ENCODE measurements around the gene PSME3IP1.
"Not testable (repeated sequence)": the region's sequence is repeated elsewhere in the genome, so short reads cannot be mapped to it uniquely, and the experiment has no call there.

The PSME3IP1 gene

DNA sequence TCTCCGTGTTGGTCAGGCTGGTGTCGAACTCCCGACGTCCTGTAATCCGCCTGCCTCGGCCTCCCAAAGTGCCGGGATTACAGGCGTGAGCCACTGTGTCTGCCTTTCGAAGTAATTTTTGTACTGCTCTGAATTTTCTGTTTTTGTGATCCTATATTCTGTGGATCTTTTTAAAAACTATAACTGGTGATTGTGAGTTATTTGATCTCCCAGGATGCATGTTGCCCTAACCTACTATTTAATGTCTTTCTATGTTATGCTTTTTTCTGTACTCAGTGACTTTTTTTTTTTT, 2.8 kb upstream of the PSME3IP1 start:
- H3K27me3 ChIP-seq (ENCODE audit: insufficient read depth, insufficient read length) = no peaks in the 10 kb centered on the region
- no peak overlapping the region for H3K4me3 ChIP-seq (ENCODE audit: insufficient read length, low read depth)
- DNase-seq (ENCODE audit: low read depth, low spot score) = no peak
- no peaks in the 10 kb centered on the region for H3K9me3 ChIP-seq (ENCODE audit: insufficient read depth, low read length)
- no peak for TF ChIP-seq ZNF274 (IDR thresholded peaks at IDR 0.05; ENCODE audit: low read depth, low read length)
- H3K9ac ChIP-seq (ENCODE audit: insufficient read length, low read depth) = no peak overlapping the region
- no peaks in the 10 kb centered on the region for H3K4me1 ChIP-seq (ENCODE audit: insufficient read depth, insufficient read length)
- peaks cover 3% of the 10 kb centered on the region for H3K36me3 ChIP-seq (ENCODE audit: insufficient read depth, insufficient read length, low read length)

DNA sequence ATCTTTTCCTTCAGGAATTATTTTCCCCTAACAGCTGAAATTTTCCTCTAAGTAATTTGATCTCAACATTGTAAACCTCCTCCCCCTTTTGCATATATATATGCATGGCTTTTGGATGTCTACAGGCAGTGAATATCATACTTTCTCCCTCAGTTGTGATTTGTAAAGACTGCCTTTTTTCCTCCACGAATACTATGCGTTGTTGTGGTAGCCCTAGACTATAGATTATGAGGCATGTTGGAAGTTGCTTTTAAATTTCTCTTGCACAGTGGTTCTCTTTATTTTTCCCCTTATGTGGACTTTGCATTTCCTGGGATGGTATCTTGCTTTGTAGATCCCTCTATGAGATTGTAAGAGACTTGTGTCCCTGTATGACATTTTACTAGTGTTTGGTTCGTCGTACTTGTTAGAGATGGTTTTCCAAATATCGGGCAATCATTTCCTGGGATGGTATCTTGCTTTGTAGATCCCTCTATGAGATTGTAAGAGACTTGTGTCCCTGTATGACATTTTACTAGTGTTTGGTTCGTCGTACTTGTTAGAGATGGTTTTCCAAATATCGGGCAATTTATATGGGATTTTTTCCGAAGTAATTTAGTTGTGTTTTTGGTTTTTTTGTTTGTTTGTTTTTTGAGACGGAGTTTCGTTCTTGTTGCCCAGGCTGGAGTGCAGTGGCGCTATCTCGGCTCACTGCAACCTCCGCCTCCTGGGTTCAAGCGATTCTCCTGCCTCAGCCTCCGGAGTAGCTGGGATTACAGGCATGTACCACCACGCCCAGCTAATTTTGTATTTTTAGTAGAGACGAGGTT, 2.3 kb upstream of the PSME3IP1 start:
- not testable (repeated sequence) for H3K27me3 ChIP-seq (ENCODE audit: insufficient read depth, insufficient read length); DNase-seq (ENCODE audit: low read depth, low spot score); H3K4me1 ChIP-seq (ENCODE audit: insufficient read depth, insufficient read length); H3K9me3 ChIP-seq (ENCODE audit: insufficient read depth, low read length); H3K36me3 ChIP-seq (ENCODE audit: insufficient read depth, insufficient read length, low read length)
- H3K9ac ChIP-seq (ENCODE audit: insufficient read length, low read depth) = peak overlapping the region; percentile 92
- peak overlapping the region; percentile 62 for H3K4me3 ChIP-seq (ENCODE audit: insufficient read length, low read depth)

DNA sequence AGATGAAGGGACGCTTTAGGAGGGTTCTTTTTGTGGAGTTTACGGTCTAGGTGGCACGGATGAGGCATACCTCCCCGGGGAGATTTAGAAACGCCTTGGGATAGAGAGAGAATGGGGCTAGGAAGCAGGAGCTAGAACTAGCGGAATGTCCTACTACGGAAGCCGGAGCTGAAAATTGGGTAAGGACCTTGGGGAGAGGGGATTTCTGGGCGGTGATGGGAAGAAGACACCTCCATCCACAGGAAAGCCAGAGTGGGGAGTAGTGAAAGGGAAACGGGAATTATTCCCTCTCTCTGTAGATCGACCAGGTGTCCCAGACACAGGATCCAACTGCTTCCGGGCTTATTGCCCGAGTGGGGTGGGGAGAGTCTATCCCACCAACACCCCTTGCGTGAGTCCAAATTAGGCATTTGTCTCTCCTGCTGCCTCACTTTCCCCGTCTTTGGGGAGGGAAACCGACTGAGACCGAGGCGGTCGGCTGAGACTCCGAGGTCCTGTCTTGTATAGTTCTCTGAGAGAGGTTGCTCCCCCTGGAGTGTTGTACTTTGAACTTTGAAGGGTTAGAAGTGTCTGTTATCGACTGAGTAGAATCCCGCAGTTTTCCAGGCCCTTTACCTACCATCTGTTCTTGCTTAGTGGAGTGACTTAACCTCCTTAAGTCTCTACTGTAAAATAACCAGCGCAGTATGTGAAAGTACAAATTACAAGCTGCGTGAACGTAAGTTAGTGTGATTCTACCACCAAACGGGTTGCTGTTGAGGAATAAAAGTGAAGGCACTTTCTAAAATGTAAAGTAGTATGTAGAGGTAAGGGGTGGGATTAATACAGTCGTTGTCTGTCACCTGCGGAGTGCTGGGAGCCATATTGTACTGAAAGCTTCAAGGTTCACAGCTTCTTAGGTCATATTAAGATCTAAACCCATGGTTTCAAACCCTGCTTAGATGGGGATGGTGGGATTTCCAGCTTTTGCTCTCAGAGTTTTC, 1.3 kb upstream of the PSME3IP1 start:
- peak overlapping the region; percentile 62 for H3K4me3 ChIP-seq (ENCODE audit: insufficient read length, low read depth)
- H3K9ac ChIP-seq (ENCODE audit: insufficient read length, low read depth) = peak overlapping the region; percentile 92
- no peak for TF ChIP-seq ZNF274 (IDR thresholded peaks at IDR 0.05; ENCODE audit: low read depth, low read length)
- no peak for TF ChIP-seq YY1 (IDR thresholded peaks at IDR 0.05; ENCODE audit: insufficient read depth, insufficient read length)
- no peak for TF ChIP-seq SUZ12 (IDR thresholded peaks at IDR 0.05; ENCODE audit: extremely low read depth, insufficient read depth, insufficient read length)
- no peaks in the 10 kb centered on the region for H3K9me3 ChIP-seq (ENCODE audit: insufficient read depth, low read length)
- H3K27me3 ChIP-seq (ENCODE audit: insufficient read depth, insufficient read length) = no peaks in the 10 kb centered on the region
- peaks cover 3% of the 10 kb centered on the region for H3K36me3 ChIP-seq (ENCODE audit: insufficient read depth, insufficient read length, low read length)
- no peaks in the 10 kb centered on the region for H3K4me1 ChIP-seq (ENCODE audit: insufficient read depth, insufficient read length)
- peak; percentile 6 for DNase-seq (ENCODE audit: low read depth, low spot score)

DNA sequence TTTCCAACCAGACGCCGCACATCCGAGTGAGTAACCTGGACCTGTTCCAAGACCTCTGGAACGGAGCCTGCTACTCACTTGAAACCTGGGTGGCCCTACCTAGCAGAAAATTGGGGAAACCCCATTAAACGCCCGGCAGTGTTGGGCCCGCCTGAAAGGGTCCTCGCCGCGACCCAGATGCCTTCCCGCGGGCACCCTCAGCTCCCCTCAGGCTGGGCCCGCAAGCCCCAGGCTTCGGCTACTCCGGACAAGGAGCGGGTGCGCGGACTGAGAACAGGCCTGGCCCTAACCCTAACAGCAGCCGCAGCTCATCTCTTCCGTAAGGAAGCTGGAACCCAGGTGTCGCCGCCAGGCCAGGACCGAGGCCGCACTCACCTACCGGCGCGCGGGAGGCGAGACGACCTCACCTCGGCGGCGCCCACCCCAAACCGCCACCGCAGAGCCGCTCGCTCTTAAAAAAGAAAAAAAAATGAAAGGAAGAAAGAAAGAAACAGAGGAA, 344 bp downstream of the PSME3IP1 start:
- H3K36me3 ChIP-seq (ENCODE audit: insufficient read depth, insufficient read length, low read length) = peaks cover 3% of the 10 kb centered on the region
- peak overlapping the region; percentile 94 for H3K4me3 ChIP-seq (ENCODE audit: insufficient read length, low read depth)
- DNase-seq (ENCODE audit: low read depth, low spot score) = peak; percentile 8
- H3K27me3 ChIP-seq (ENCODE audit: insufficient read depth, insufficient read length) = no peaks in the 10 kb centered on the region
- TF ChIP-seq SUZ12 (IDR thresholded peaks at IDR 0.05; ENCODE audit: extremely low read depth, insufficient read depth, insufficient read length) (no peak), ZNF274 (IDR thresholded peaks at IDR 0.05; ENCODE audit: low read depth, low read length) (no peak), YY1 (IDR thresholded peaks at IDR 0.05; ENCODE audit: insufficient read depth, insufficient read length) (no peak)
- no peaks in the 10 kb centered on the region for H3K9me3 ChIP-seq (ENCODE audit: insufficient read depth, low read length)
- H3K9ac ChIP-seq (ENCODE audit: insufficient read length, low read depth) = peak overlapping the region; percentile 99
- H3K4me1 ChIP-seq (ENCODE audit: insufficient read depth, insufficient read length) = no peaks in the 10 kb centered on the region

DNA sequence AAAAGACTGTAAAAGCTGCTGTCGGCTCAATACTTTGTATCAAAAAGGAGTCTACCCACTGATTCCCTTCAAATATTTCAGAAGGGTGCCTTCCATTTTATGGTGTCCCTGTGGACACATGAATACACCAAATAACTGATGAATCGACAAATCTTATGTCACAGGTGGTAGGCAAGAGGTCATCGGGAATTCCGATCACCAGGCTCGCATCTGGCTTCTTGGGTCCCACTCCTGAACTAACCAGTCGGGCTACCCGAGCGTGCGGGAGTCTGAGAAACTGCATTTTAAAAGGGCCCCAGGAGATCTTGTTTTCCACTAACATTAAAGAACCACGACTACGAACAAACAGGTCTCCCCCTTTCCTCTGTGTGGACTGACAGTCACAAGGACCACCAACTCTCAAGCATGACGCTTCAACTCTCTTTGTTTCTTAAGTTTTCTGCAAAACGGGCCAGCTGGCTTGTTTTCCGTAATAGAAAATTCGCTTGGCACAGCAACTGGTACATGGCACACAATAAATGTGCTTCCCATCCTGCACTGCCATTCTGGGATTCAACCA, 873 bp downstream of the PSME3IP1 start:
- DNase-seq (ENCODE audit: low read depth, low spot score) = no peak
- Histone ChIP-seq H3K9me3 (ENCODE audit: insufficient read depth, low read length) (no peaks in the 10 kb centered on the region), H3K36me3 (ENCODE audit: insufficient read depth, insufficient read length, low read length) (peaks cover 3% of the 10 kb centered on the region), H3K4me1 (ENCODE audit: insufficient read depth, insufficient read length) (no peaks in the 10 kb centered on the region), H3K9ac (ENCODE audit: insufficient read length, low read depth) (peak overlapping the region; percentile 99), H3K4me3 (ENCODE audit: insufficient read length, low read depth) (peak overlapping the region; percentile 94), H3K27me3 (ENCODE audit: insufficient read depth, insufficient read length) (no peaks in the 10 kb centered on the region)
- TF ChIP-seq YY1 (IDR thresholded peaks at IDR 0.05; ENCODE audit: insufficient read depth, insufficient read length) = no peak
- TF ChIP-seq ZNF274 (IDR thresholded peaks at IDR 0.05; ENCODE audit: low read depth, low read length) = no peak
- TF ChIP-seq SUZ12 (IDR thresholded peaks at IDR 0.05; ENCODE audit: extremely low read depth, insufficient read depth, insufficient read length) = no peak

DNA sequence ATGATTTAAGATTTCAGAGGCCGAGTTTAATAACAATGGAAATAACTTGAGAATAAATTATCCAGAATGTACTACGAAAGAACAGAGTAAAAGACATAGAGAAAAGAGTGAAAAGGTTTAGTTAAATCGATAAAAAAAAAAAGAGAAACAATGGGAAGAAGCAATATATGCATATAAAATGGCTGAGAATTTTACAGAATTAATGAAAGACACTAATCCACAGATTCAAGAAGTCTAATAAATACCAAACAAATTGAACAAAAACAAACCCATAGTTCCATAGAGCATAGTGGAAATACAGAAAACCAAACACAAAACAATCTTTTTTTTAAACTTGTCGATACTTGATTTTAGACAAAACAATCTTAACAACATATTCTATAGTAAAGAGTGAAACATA, 1.7 kb downstream of the PSME3IP1 start:
- no peak for DNase-seq (ENCODE audit: low read depth, low spot score)
- TF ChIP-seq SUZ12 (IDR thresholded peaks at IDR 0.05; ENCODE audit: extremely low read depth, insufficient read depth, insufficient read length) (no peak), YY1 (IDR thresholded peaks at IDR 0.05; ENCODE audit: insufficient read depth, insufficient read length) (no peak), ZNF274 (IDR thresholded peaks at IDR 0.05; ENCODE audit: low read depth, low read length) (no peak)
- H3K9me3 ChIP-seq (ENCODE audit: insufficient read depth, low read length) = no peaks in the 10 kb centered on the region
- no peaks in the 10 kb centered on the region for H3K27me3 ChIP-seq (ENCODE audit: insufficient read depth, insufficient read length)
- no peak overlapping the region for H3K4me3 ChIP-seq (ENCODE audit: insufficient read length, low read depth)
- no peaks in the 10 kb centered on the region for H3K4me1 ChIP-seq (ENCODE audit: insufficient read depth, insufficient read length)
- no peaks in the 10 kb centered on the region for H3K36me3 ChIP-seq (ENCODE audit: insufficient read depth, insufficient read length, low read length)
- H3K9ac ChIP-seq (ENCODE audit: insufficient read length, low read depth) = no peak overlapping the region

DNA sequence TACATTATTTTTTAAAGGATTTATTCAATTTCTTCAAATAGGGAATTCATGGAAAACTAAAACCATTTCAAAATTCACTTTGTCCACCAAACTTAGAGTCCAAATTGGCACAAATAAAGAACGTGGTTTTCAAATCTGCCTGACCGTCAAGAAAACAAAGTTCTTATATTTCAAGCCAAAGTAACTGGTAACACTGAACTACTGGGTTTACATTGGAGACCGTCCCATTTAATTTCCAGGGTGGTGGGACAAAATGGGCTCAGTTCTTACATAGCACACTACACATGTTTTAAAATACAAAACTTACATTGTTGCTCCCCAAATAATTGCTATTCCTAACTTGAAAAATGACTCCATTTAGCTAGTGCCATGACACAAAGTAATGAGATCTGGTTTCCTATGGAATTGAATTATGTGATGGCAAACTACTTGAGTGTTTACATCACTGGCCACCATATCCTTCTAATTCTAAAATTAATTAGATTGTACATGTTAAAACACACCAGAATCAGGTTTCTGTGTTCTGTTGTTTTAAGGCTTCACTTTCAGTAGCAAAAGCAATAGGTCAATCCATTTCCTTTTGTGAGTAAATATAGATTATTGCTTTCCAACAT, 6.5 kb downstream of the PSME3IP1 start:
- Histone ChIP-seq H3K4me1 (ENCODE audit: insufficient read depth, insufficient read length) (no peaks in the 10 kb centered on the region), H3K9me3 (ENCODE audit: insufficient read depth, low read length) (no peaks in the 10 kb centered on the region), H3K27me3 (ENCODE audit: insufficient read depth, insufficient read length) (no peaks in the 10 kb centered on the region), H3K9ac (ENCODE audit: insufficient read length, low read depth) (no peak overlapping the region), H3K36me3 (ENCODE audit: insufficient read depth, insufficient read length, low read length) (peaks cover 3% of the 10 kb centered on the region), H3K4me3 (ENCODE audit: insufficient read length, low read depth) (no peak overlapping the region)
- TF ChIP-seq SUZ12 (IDR thresholded peaks at IDR 0.05; ENCODE audit: extremely low read depth, insufficient read depth, insufficient read length) (no peak), ZNF274 (IDR thresholded peaks at IDR 0.05; ENCODE audit: low read depth, low read length) (no peak), YY1 (IDR thresholded peaks at IDR 0.05; ENCODE audit: insufficient read depth, insufficient read length) (no peak)
- DNase-seq (ENCODE audit: low read depth, low spot score) = no peak

Measured in NT2/D1 (cell line).